ENCODE measurements around the gene SPSB1. TPM values are rescaled to one million over a fixed set of nuclear protein-coding genes. Genes with fewer than 3 reads are reported as not detected.

The SPSB1 gene
- polyA plus RNA-seq, 1 donor (not counting 4 experiments of a cell fraction or from before 2014, with no cell fraction given): 19.8 TPM

- H3K9ac ChIP-seq (ENCODE audit: control insufficient read depth, extremely low read depth, insufficient read depth, low read length): peak overlapping the region; percentile 61
- peak overlapping the region; percentile 27 for H3K4me2 ChIP-seq (ENCODE audit: control insufficient read depth, extremely low read depth, insufficient read depth, low read depth, low read length)
Observed at GRCh38 chr1:9315411-9316079, 22.9 kb downstream of the SPSB1 start.

GRCh38 chr1:9316080-9316444 is 23.4 kb downstream of the SPSB1 start:
- H3K4me1 ChIP-seq (ENCODE audit: control insufficient read depth, extremely low read depth, insufficient read depth, low read length): peaks cover 34% of the 10 kb centered on the region
- H3K9ac ChIP-seq (ENCODE audit: control insufficient read depth, extremely low read depth, insufficient read depth, low read length): peak overlapping the region; percentile 61
- peak overlapping the region; percentile 58 for H3K27ac ChIP-seq (ENCODE audit: control insufficient read depth, insufficient read depth, low read length)

More at GRCh38 chr1:9315411-9316079, 22.9 kb downstream of the SPSB1 start:
- no peak for DNase-seq (ENCODE audit: low read depth, low spot score)
- no peak overlapping the region for H3K4me3 ChIP-seq (ENCODE audit: control insufficient read depth in 2 of 3, extremely low read depth in 1 of 3, insufficient read depth in 2 of 3, low read depth in 1 of 3, low read length in 3 of 3)
- no peaks in the 10 kb centered on the region for H3K9me1 ChIP-seq (ENCODE audit: control insufficient read depth, extremely low read depth, insufficient read depth, low read length)
- H4K20me1 ChIP-seq (ENCODE audit: control insufficient read depth, extremely low read depth, insufficient read depth, low read length): peaks cover 6% of the 10 kb centered on the region
- peak; percentile 66 for FAIRE-seq
- TF ChIP-seq EZH2 (IDR thresholded peaks at IDR 0.05; ENCODE audit: low read length) (no peak), CTCF (optimal IDR thresholded peaks at IDR 0.05 in 1 of 3, IDR thresholded peaks at IDR 0.05 in 1 of 3, conservative IDR thresholded peaks at IDR 0.05 in 1 of 3; ENCODE audit: extremely low read depth in 1 of 3, insufficient read depth in 2 of 3, low read length in 3 of 3) (no peak)
- peaks cover 72% of the 10 kb centered on the region for H3K79me2 ChIP-seq (ENCODE audit: control insufficient read depth, insufficient read depth, low read length)
- peaks cover 3 to 10% of the 10 kb centered on the region in 2 experiments for H3K36me3 ChIP-seq (ENCODE audit: control insufficient read depth in 2 of 2, extremely low read depth in 1 of 2, insufficient read depth in 2 of 2, low read length in 2 of 2)
- H3K9me3 ChIP-seq (ENCODE audit: control insufficient read depth, low read depth, low read length): no peaks in the 10 kb centered on the region
- H3K4me1 ChIP-seq (ENCODE audit: control insufficient read depth, extremely low read depth, insufficient read depth, low read length): peaks cover 28% of the 10 kb centered on the region
- no peaks in the 10 kb centered on the region for H3K27me3 ChIP-seq (ENCODE audit: control insufficient read depth, extremely low read depth, insufficient read depth, low read length)
- peak overlapping the region; percentile 58 for H3K27ac ChIP-seq (ENCODE audit: control insufficient read depth, insufficient read depth, low read length)
- dilution Hi-C loops (cut with MboI; ENCODE audit: extremely low pct_ligation_motif_present, low sequenced_read_pairs): no loop called here
- H2AFZ ChIP-seq (ENCODE audit: control insufficient read depth, low read length): no peak overlapping the region

More at GRCh38 chr1:9316080-9316444, 23.4 kb downstream of the SPSB1 start:
- H3K79me2 ChIP-seq (ENCODE audit: control insufficient read depth, insufficient read depth, low read length): peaks cover 68% of the 10 kb centered on the region
- peaks cover under 1% of the 10 kb centered on the region for H3K9me1 ChIP-seq (ENCODE audit: control insufficient read depth, extremely low read depth, insufficient read depth, low read length)
- no peaks in the 10 kb centered on the region for H3K9me3 ChIP-seq (ENCODE audit: control insufficient read depth, low read depth, low read length)
- H3K4me3 ChIP-seq (ENCODE audit: control insufficient read depth in 2 of 3, extremely low read depth in 1 of 3, insufficient read depth in 2 of 3, low read depth in 1 of 3, low read length in 3 of 3): no peak overlapping the region
- no peak overlapping the region for H2AFZ ChIP-seq (ENCODE audit: control insufficient read depth, low read length)
- TF ChIP-seq EZH2 (IDR thresholded peaks at IDR 0.05; ENCODE audit: low read length) (no peak), CTCF (optimal IDR thresholded peaks at IDR 0.05 in 1 of 3, IDR thresholded peaks at IDR 0.05 in 1 of 3, conservative IDR thresholded peaks at IDR 0.05 in 1 of 3; ENCODE audit: extremely low read depth in 1 of 3, insufficient read depth in 2 of 3, low read length in 3 of 3) (no peak)
- peak overlapping the region; percentile 27 for H3K4me2 ChIP-seq (ENCODE audit: control insufficient read depth, extremely low read depth, insufficient read depth, low read depth, low read length)
- H3K36me3 ChIP-seq (ENCODE audit: control insufficient read depth in 2 of 2, extremely low read depth in 1 of 2, insufficient read depth in 2 of 2, low read length in 2 of 2): peaks cover 3 to 10% of the 10 kb centered on the region in 2 experiments
- peaks cover 6% of the 10 kb centered on the region for H4K20me1 ChIP-seq (ENCODE audit: control insufficient read depth, extremely low read depth, insufficient read depth, low read length)
- dilution Hi-C loops (cut with MboI; ENCODE audit: extremely low pct_ligation_motif_present, low sequenced_read_pairs): no loop called here
- DNase-seq (ENCODE audit: low read depth, low spot score) (no peak), FAIRE-seq (no peak)
- no peaks in the 10 kb centered on the region for H3K27me3 ChIP-seq (ENCODE audit: control insufficient read depth, extremely low read depth, insufficient read depth, low read length)

Data from keratinocyte (primary cell).